Measurements from ENCODE around the gene EIPR1. TPM values are rescaled to one million over a fixed set of nuclear protein-coding genes. Genes with fewer than 3 reads are reported as not detected.

Gene EIPR1
- total and polyA plus RNA-seq, 2 of the 4 experiments (the other 2 are of a cell fraction), result 46.5 to 67.4 TPM

DNA sequence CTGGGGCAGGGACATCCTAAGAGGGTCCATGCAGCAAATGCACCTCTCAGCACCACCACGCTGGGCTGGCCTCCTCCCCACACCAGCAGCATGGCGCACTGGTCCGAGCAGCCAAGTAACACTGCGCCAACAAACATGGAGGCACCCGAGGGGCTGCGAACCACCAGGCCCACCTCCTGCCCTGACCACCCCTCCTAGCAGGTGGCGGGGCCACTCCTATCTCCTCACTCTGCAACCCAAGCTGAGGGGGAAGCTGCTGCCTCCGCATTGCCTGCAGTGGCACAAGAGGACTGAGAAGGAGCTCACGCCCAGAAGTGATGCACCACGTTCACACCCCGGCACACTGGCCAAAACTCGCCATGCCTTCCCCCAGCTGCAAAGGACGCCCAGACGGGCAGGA lies 94.4 kb downstream of the EIPR1 start:
- TF ChIP-seq RAD21 (IDR thresholded peaks at IDR 0.05; ENCODE audit: low read length) (no peak), CHD1 (IDR thresholded peaks at IDR 0.05; ENCODE audit: low read depth, low read length) (no peak), MAZ (IDR thresholded peaks at IDR 0.05; ENCODE audit: borderline replicate concordance, low read depth, low read length) (no peak), RCOR1 (IDR thresholded peaks at IDR 0.05; ENCODE audit: insufficient replicate concordance, low read length) (no peak), MXI1 (IDR thresholded peaks at IDR 0.05; ENCODE audit: borderline replicate concordance, low read depth, low read length) (no peak), BHLHE40 (IDR thresholded peaks at IDR 0.05; ENCODE audit: low read depth, low read length) (no peak), NFE2L2 (IDR thresholded peaks at IDR 0.05; ENCODE audit: low read depth, low read length) (no peak), SMC3 (IDR thresholded peaks at IDR 0.05; ENCODE audit: low read depth, low read length) (no peak), MAFK (IDR thresholded peaks at IDR 0.05; ENCODE audit: low read depth, low read length) (no peak)
- TF ChIP-seq, protein P1, sequence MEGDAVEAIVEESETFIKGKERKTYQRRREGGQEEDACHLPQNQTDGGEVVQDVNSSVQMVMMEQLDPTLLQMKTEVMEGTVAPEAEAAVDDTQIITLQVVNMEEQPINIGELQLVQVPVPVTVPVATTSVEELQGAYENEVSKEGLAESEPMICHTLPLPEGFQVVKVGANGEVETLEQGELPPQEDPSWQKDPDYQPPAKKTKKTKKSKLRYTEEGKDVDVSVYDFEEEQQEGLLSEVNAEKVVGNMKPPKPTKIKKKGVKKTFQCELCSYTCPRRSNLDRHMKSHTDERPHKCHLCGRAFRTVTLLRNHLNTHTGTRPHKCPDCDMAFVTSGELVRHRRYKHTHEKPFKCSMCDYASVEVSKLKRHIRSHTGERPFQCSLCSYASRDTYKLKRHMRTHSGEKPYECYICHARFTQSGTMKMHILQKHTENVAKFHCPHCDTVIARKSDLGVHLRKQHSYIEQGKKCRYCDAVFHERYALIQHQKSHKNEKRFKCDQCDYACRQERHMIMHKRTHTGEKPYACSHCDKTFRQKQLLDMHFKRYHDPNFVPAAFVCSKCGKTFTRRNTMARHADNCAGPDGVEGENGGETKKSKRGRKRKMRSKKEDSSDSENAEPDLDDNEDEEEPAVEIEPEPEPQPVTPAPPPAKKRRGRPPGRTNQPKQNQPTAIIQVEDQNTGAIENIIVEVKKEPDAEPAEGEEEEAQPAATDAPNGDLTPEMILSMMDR (conservative IDR thresholded peaks at IDR 0.05; ENCODE audit: low read depth, low read length), result no peak
- H4K8ac ChIP-seq (ENCODE audit: low read depth in 2 of 2, low read length in 2 of 2), result no peak overlapping the region
- no peak overlapping the region for H3K4ac ChIP-seq (ENCODE audit: low read depth, low read length)
- no peaks in the 10 kb centered on the region for H3K4me1 ChIP-seq (ENCODE audit: control insufficient read depth, insufficient read depth, low read length)
- no peaks in the 10 kb centered on the region; the same call in 1 of the 2 replicates for H4K20me1 ChIP-seq (ENCODE audit: insufficient read depth, low read length)
- no peak overlapping the region for H3K56ac ChIP-seq (ENCODE audit: extremely low read depth, insufficient read depth, low read length)
- peaks cover 5% of the 10 kb centered on the region for H3K9me1 ChIP-seq (ENCODE audit: insufficient read depth, low read length)
- no peak overlapping the region for H2AFZ ChIP-seq (replicated peaks; ENCODE audit: low read length, poor library complexity)
- WGBS, 2 experiments (ENCODE audit: extremely low coverage in 2 of 2, insufficient read length in 1 of 2), result no CpG with 5 or more reads among the region's 14 CpGs
- H2AK9ac ChIP-seq (replicated peaks; ENCODE audit: low read depth, low read length, poor library complexity), result peak overlapping the region; percentile 15
- no peak for ATAC-seq (ENCODE audit: low read depth)
- no peak overlapping the region for H3K4me2 ChIP-seq (ENCODE audit: low read depth, low read length)
- H3K36me3 ChIP-seq (ENCODE audit: control insufficient read depth, insufficient read depth, low read length), result no peaks in the 10 kb centered on the region
- H3K79me1 ChIP-seq (ENCODE audit: low read depth in 1 of 2, low read length in 2 of 2), result peaks cover 3 to 7% of the 10 kb centered on the region in 2 experiments; a peak in 3 of 4 replicates
- H4K91ac ChIP-seq (ENCODE audit: insufficient read depth, low read depth, low read length), result no peak overlapping the region
- H3K14ac ChIP-seq (replicated peaks; ENCODE audit: low read depth, low read length), result no peak overlapping the region
- H3K9me3 ChIP-seq (ENCODE audit: control insufficient read depth, insufficient read depth, low read length), result no peaks in the 10 kb centered on the region
- no peak overlapping the region for H2BK20ac ChIP-seq (ENCODE audit: low read depth, low read length)
- H2BK5ac ChIP-seq (ENCODE audit: low read depth, low read length, poor library complexity, severe bottlenecking), result no peak overlapping the region
- no peak overlapping the region for H3K9ac ChIP-seq (ENCODE audit: low read depth, low read length)
- intact Hi-C loops (cut with micrococcal nuclease) (no loop called here), in situ Hi-C loops (cut with MboI; ENCODE audit: low sequenced_read_pairs) (no loop called here), dilution Hi-C loops (cut with HindIII; ENCODE audit: low sequenced_read_pairs, unreplicated experiment) (no loop called here)
- H4K5ac ChIP-seq (ENCODE audit: low read depth, low read length), result no peak overlapping the region
- no TSS peak for BruUV-seq (replicated peaks)
- H2AK5ac ChIP-seq (ENCODE audit: low read depth, low read length), result no peak overlapping the region
- H3K23ac ChIP-seq (ENCODE audit: low read depth, low read length), result no peak overlapping the region
- no peak overlapping the region for H3K27ac ChIP-seq (ENCODE audit: insufficient read depth, low read length)
- no peak overlapping the region for H3K18ac ChIP-seq (ENCODE audit: low read depth, low read length)
- no peak overlapping the region for H2BK120ac ChIP-seq (ENCODE audit: low read depth, low read length)
- H3K27me3 ChIP-seq (ENCODE audit: control insufficient read depth, insufficient read depth, low read length), result no peaks in the 10 kb centered on the region
- CTCF ChIA-PET, result no interaction called here
- no peak overlapping the region for H3K4me3 ChIP-seq (ENCODE audit: insufficient read depth, low read depth, low read length)
- no peak overlapping the region for H2BK15ac ChIP-seq (ENCODE audit: low read depth, low read length)
- DNase-seq, result no peak
- POLR2A ChIA-PET (ENCODE audit: unreplicated experiment), result no interaction called here

Measured in IMR-90 (cell line).